NCI-H2171 (cell line): Measurements from ENCODE around the gene PRTG.
"Not testable (repeated sequence)": the region's sequence is repeated elsewhere in the genome, so short reads cannot be mapped to it uniquely, and the experiment has no call there.

Experiments used
- DNase-seq: peaks from one replicate; lab custom pipeline; 2025; lab: John Stamatoyannopoulos, UW

The PRTG gene

GRCh38 chr15:55742498-55742926, 440 bp downstream of the PRTG start:
- DNase-seq, result peak; percentile 30

- DNase-seq, result no peak
Observed at GRCh38 chr15:55741833-55742497, 987 bp downstream of the PRTG start.

GRCh38 chr15:55740981-55741832, 1.7 kb downstream of the PRTG start:
- DNase-seq, result no peak

GRCh38 chr15:55740359-55740878, 2.5 kb downstream of the PRTG start:
- no peak for DNase-seq

- DNase-seq, result no peak
Observed at GRCh38 chr15:55739641-55740040, 3.3 kb downstream of the PRTG start.

- DNase-seq, result no peak
Observed at GRCh38 chr15:55738715-55739114, 4.2 kb downstream of the PRTG start.

- DNase-seq, result no peak
Observed at GRCh38 chr15:55737373-55737772, 5.6 kb downstream of the PRTG start.

GRCh38 chr15:55736756-55737155, 6.2 kb downstream of the PRTG start:
- no peak for DNase-seq

GRCh38 chr15:55734641-55735040, 8.3 kb downstream of the PRTG start:
- DNase-seq, result no peak

GRCh38 chr15:55733461-55733860, 9.5 kb downstream of the PRTG start:
- DNase-seq, result not testable (repeated sequence)

- DNase-seq, result no peak
Observed at GRCh38 chr15:55721554-55722185, 21.3 kb downstream of the PRTG start.

- no peak for DNase-seq
Observed at GRCh38 chr15:55715355-55716076, 27.4 kb downstream of the PRTG start.

- no peak for DNase-seq
Observed at GRCh38 chr15:55714064-55714463, 28.9 kb downstream of the PRTG start.

- no peak for DNase-seq
Observed at GRCh38 chr15:55712363-55712762, 30.6 kb downstream of the PRTG start.

- no peak for DNase-seq
Observed at GRCh38 chr15:55710286-55710685, 32.7 kb downstream of the PRTG start.

GRCh38 chr15:55709458-55709857, 33.5 kb downstream of the PRTG start:
- DNase-seq, result no peak

GRCh38 chr15:55708720-55709119, 34.2 kb downstream of the PRTG start:
- DNase-seq, result no peak

- DNase-seq, result no peak
Observed at GRCh38 chr15:55707951-55708350, 35.0 kb downstream of the PRTG start.

GRCh38 chr15:55707518-55707917, 35.4 kb downstream of the PRTG start:
- DNase-seq, result no peak

- no peak for DNase-seq
Observed at GRCh38 chr15:55703873-55704301, 39.1 kb downstream of the PRTG start.

- no peak for DNase-seq
Observed at GRCh38 chr15:55700876-55701275, 42.1 kb downstream of the PRTG start.

- DNase-seq, result no peak
Observed at GRCh38 chr15:55698653-55699052, 44.3 kb downstream of the PRTG start.
